GM21717 (cell line): ENCODE measurements around the gene SP6.

Source experiments
- ATAC-seq: cut with Tn5 transposase; IDR thresholded peaks from one replicate; pipeline ENCODE4 v1.9.1; 2021; ENCODE audit warnings: mild to moderate bottlenecking, moderate library complexity; ENCODE audit not compliant: unreplicated experiment

SP6 gene

GRCh38 chr17:47850692-47851573 lies at the start of gene SP6:
SP6 (minus strand) TSS chr17:47851163; CDS start chr17:47848429, 2,734 bp downstream.
- ATAC-seq, result no peak

GRCh38 chr17:47899643-47900042 lies 48.7 kb upstream of the SP6 start:
- no peak for ATAC-seq

- ATAC-seq, result no peak
These were observed 47.3 kb upstream of the SP6 start for GRCh38 chr17:47898241-47898640.

GRCh38 chr17:47897561-47897960 lies 46.6 kb upstream of the SP6 start:
- ATAC-seq, result no peak

GRCh38 chr17:47896672-47897490 lies 45.9 kb upstream of the SP6 start:
- ATAC-seq, result no peak

- ATAC-seq, result peak; percentile 85
These were observed 45.1 kb upstream of the SP6 start, which contains the start of gene SP2 for GRCh38 chr17:47895856-47896671. SP2 (plus strand) TSS chr17:47896236; CDS start chr17:47896287, 51 bp downstream.

GRCh38 chr17:47895347-47895855 lies 44.4 kb upstream of the SP6 start:
- no peak for ATAC-seq

GRCh38 chr17:47894498-47895346 lies 43.8 kb upstream of the SP6 start:
- no peak for ATAC-seq

GRCh38 chr17:47891545-47892088 lies 40.7 kb upstream of the SP6 start:
- no peak for ATAC-seq

GRCh38 chr17:47889734-47890529 lies 39.0 kb upstream of the SP6 start:
- ATAC-seq, result no peak

GRCh38 chr17:47888293-47888692 lies 37.3 kb upstream of the SP6 start:
- ATAC-seq, result no peak

- no peak for ATAC-seq
These were observed 34.2 kb upstream of the SP6 start for GRCh38 chr17:47884905-47885730.

GRCh38 chr17:47884427-47884740 lies 33.4 kb upstream of the SP6 start:
- ATAC-seq, result no peak

GRCh38 chr17:47883589-47884426 lies 32.8 kb upstream of the SP6 start:
- no peak for ATAC-seq

- no peak for ATAC-seq
These were observed 32.0 kb upstream of the SP6 start for GRCh38 chr17:47882695-47883588.

GRCh38 chr17:47882247-47882646 lies 31.3 kb upstream of the SP6 start:
- ATAC-seq, result no peak
